HG02938 (cell line): Measurements from ENCODE around the gene CNRIP1.

ENCODE experiments used
- ATAC-seq: cut with Tn5 transposase; IDR thresholded peaks from one replicate; pipeline ENCODE4 v1.9.1; 2021; ENCODE audit warnings: mild to moderate bottlenecking, moderate library complexity; ENCODE audit not compliant: unreplicated experiment

Gene CNRIP1

DNA sequence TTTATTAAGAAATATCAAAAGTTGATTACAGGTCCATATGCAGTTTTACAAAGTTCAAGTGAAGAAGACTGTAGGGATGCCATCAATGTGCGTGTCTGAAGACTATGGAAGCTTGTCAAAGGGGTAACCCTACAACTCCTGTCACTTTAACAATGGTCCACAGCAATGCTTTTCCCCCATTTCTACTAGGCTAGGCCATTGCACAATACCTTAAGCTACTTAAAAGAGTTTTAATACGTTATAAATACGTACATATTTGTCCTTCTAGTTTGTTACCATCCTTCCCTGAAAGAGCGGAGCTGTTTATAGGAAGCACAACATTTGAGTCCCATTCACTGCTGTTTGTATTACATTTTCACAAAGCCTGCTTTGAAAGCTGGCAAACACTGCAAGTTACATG is 26.7 kb downstream of the CNRIP1 start:
- ATAC-seq = no peak

DNA sequence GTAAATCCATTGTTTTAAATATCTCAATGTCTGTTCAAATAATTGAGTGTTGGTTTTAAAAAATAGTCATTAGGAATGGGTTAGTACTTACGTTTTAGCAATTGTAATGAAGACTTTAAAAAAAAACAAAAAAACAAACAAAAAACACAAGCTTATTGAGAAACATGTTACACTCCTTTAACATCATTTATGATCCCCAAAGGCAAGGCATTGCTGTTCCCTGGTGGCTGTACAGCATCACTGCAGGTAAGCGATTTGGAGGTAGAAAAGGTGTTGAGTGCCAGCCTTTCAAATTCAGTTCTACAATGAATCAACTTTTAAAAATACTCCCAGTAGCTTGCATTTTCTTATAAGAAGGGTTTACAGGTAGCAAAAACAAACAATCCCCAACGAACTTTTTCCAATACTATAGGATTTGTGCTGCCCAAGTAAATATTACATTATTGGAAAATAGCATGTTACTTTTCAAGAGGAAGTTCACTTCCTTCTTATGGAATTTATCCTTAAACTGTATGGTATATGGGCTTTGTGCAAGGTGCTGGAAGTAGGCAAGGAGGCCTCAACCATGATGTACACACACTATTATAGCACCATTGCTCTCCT is 27.5 kb downstream of the CNRIP1 start:
- no peak for ATAC-seq

DNA sequence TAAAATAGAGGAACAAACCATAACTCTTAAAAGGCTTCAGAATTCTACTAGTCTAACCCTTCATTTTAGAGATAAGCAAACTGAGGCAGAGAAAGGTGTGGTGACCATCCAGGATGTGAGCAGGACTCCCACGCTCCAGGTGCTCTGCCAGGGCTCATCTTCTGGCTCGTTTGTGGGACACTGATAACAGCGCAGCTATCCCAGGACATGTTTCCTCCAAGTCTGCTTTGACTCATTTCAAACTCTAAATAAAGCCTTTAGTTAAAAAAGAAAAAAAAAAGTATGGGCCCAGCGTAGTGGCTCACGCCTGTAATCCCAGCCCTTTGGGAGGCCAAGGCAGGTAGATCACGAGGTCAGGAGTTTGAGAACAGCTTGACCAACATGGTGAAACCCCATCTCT is 28.4 kb downstream of the CNRIP1 start:
- ATAC-seq = no peak

DNA sequence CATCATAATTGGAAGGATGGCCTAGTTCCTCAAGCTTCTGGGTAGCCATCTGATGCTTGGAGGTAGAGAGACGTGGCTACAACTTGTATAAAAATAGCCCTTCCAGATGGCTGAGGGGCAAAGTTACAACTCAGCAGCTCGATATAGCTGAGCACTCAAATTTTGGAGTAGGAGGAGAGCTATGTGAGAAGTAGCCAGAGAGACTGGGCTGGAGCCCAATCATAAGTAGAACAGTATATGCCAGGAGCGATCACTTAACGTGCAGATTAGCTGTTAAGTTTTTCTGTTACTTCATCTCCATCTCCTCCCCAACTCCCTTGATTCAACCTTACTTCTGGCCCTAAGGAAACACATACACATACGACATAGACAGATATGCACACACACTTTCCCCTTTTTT is 28.8 kb downstream of the CNRIP1 start:
- ATAC-seq = no peak

DNA sequence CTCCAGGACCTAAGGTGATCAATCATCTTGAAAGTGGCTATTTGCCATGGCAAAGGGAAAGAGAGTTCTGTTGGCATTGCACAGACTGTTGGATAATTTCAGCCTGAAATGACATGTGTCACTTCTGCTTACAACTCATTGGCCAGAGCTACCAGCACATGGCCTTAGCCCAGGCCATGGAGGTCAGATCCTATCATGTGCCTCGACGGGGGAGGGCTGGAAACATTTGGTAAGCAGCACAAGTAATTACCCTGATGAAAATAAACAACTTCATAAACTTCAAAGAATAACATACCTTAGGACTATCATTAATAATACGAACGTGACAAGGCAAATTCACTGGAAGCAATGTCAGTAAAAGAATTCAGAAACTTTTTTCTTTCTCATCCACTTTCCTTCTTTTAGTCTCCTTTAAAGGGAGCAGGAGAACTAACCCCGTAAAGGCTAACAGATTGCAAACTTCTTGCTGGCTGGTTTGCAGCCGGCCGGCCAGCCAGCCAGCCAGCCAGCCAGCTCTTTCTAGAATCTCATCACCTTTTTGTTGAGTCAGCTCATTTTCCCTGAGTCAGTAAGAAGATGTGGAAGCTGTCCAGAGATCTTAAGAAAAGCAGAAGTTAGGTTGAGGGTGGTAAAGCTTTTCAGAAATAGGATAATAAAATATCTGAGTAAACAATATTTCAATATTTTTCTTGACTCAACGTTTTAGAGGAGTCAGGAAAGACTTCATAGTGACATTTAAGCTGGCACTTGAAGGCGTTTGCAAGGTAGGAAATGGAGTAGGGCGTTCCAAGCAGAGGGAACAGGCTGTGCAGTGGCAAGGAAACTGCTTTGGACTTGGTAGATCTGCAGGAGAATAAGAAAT is 31.9 kb downstream of the CNRIP1 start:
- ATAC-seq = no peak

DNA sequence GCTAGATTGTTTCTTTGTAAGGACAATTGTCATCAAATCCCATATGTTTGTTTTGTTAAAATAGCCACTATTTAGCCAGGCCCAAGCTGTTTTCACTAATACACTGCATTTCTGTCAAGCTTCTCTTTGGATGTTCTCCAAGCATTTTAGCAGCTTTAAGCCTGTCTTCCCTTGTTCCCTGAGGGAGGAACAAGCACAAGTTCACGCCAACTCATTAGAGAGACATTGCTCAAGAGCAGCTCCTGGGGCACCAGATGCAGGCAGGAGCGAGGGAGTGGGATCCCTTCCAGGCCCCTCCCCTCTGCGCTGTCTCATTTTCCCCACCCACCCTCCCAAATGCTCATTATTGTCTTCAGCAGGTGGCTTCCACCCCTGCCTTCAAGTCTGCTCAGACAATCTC is 34.9 kb downstream of the CNRIP1 start:
- no peak for ATAC-seq

DNA sequence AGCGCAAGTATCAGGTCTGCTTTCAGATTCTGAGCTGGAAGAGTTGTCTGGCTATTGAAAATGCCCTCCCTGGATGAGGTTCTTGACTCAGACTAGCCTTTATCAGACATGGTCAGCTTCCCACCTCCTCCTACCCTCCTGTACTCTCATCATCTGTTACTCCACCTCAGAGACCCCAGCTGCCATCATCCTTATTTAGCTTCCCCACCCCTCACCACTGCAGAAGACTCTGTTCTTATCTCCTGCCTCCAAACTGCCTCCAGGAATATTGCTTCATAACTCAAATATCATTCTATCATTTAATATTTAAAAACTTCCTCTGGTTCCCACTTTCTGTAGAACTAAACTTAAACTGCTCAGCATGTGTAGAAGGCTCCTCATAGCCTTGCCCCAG is 36.3 kb downstream of the CNRIP1 start:
- ATAC-seq = no peak

DNA sequence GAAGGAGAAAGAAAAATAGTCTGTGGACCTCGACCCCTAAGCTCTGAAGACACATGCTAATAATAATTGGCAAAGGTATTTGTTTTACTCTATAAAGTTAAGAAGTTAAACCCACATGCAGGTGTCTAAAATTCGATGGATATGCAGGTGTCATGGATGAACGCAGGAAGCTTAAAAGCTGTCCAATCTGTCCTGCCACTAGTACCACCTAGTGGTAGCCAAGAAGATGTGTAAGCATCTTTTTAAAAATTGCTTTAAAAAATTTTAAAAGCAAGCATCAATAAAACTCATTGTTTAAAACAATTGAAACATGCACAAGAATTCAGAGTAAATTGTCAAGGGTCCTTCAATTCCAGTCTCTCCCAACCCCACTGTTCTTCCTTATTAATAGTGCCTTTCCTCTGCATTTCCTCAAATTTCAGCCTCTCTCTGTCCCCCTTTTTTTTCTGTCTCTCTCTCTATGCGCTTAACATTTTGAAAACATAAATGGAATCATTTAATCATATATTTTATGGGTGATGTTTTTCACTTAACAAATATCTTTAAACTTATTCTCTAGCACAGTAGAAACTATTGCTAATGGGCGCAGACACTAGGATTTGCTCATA is 36.8 kb downstream of the CNRIP1 start:
- peak; percentile 51 for ATAC-seq

DNA sequence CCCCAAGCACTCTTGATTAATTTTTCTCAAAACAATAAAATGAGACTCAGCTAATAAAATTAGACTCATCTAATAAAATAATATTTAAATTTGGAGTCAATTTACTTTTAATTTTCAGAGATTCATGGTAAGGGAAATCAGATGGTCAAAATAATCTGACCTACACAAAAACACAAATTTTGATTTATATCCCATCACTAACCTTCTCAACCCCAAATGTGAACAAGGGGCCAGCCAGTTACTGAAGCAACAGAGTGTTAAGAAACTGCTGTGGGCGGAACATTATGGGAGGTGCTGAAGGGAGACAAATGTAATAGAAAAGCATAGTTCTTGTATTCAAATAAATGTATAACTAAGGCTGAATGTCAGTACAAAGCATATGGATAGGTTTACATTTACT is 39.0 kb downstream of the CNRIP1 start:
- no peak for ATAC-seq

DNA sequence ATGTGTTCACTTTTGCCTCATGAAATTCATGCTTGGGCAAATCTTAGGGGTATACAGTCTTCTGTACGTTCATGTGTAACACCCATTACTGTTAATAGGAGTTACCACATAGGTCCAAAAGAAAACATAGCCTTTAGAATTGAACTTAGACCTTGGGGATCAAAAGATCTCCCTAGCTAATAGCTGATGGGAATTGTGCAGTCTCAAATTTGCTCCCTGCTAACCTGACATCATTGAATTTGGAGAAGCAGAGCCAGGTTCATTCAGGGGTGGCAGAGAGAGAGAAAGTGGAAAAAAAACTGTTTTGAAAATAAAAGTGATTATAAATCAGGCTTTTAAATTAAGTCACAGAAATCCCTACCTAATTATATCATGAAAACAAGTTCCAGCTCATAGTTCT is 39.4 kb downstream of the CNRIP1 start:
- no peak for ATAC-seq

DNA sequence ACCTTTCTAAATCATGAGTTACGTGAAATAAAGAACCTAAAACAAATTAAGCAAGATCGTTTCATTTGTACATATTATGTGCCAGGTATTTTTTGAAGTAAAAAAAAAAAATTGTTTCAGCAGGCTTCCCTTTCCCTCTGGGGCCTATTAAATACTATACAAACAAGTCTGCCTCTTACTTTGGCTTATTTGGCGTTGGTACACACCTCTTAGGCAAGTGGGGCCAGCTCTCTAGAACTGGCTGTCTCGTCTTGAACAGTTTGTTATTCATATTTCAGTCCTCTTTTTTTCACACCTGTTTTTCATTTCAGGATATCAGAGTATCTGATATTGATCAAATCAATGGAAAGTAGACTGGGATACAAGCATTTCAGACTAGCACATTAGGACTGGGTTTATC is 40.1 kb downstream of the CNRIP1 start:
- ATAC-seq = no peak

DNA sequence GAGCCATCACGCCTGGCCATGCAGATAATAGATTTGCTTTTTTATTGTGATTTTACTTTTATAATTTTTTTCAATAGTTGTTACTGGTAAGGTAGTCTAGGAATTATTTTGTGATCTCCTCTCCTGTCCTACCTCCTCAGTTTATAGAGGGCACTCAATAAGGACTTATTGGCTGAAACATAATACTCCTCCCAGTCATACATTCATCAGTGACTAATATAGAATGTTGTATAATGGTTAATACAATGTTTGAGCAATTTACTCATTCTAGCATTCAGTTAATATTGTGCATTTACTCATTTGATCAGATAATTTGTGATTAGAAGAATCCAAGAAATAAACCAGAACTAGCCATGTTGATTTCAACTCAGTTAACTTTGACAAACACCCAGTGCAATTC is 41.6 kb downstream of the CNRIP1 start:
- ATAC-seq = no peak

DNA sequence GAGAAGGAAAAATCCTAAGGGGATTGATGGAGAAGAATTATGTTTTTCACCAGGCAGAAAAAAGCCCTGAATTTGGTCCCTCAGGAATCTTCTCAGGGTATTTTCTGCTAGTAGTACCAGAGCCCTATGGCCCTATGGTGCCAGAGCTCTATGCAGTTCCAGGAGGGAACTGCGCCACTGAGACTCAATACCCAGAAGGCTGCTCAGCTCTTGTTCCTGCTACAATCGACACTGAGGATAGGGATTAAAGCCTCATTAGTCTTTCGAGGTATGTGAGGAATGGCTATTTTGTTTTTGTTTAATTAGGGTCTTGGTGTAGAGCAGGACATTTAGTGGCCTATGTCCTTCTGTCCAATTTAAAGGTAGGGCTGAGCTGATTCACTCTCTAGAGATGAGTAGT is 45.7 kb downstream of the CNRIP1 start:
- ATAC-seq = no peak

DNA sequence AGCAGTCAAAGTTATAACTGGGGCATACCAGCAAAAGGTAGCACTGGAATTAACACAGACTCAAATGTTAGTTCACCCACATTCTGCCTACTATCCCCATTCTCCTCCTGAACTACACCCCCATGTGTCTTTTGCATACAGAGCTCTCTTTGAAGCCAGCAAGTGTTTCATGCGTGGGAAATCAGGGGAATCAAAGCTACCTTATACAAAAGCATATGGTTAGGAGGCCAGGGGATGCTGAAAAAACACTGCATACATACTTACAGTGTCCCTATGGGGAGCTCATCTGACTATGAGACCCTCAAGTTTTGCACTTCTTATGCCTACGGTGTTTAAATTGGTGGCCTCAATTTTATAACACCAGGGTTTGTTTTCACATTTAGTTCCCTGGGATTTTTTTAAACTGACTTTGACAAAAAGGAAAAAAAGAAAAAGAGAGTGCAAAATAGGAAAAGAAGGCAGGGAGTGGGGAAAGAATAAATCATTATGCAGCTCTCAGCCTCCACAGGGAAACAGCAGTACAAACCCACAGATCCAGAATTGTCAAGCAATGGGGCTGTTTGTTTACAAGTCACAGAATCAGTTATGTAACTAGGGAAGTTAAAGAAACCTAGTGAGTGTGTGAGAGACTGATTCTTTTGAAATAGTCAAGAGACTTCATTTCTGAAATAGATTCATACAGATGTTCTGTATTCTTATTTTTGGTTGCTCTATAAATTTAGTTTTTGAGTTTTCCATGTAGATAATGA is 47.3 kb downstream of the CNRIP1 start:
- no peak for ATAC-seq

DNA sequence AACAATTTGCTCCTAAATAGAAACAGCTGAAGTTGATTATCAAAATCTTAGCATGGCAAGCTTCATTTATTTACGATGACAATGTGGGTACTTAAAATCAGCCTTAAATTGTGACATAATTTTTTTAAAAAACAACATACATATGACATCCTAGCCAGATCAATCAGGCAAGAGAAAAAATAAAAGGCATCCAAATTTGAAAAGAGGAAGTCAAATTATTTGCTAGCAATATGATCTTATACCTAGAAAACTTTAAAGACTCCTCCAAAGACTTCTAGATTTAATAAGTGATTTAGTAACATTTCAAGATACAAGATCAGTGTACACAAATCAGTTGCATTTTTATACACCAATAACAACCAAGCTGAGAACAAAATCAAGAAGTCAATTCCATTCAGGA is 53.1 kb downstream of the CNRIP1 start:
- no peak for ATAC-seq

DNA sequence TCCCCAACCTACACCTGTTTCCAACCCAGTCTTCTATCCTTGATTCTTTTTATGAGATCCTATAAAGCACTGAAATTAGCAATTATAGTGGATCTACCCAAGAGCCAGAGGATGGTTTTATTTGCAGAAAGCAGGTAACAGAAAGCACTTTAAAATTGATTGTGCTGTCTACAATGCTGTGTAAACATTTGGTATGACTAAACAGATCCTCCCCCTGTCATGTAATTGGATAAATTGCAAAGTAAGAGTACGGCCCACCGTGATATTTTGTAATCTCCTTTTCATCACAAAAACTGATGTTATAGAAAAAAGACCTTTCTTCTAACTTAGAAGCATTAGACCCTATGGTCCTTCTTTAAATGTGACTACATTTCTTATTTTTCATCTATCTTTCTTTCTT is 56.1 kb downstream of the CNRIP1 start:
- ATAC-seq = no peak

DNA sequence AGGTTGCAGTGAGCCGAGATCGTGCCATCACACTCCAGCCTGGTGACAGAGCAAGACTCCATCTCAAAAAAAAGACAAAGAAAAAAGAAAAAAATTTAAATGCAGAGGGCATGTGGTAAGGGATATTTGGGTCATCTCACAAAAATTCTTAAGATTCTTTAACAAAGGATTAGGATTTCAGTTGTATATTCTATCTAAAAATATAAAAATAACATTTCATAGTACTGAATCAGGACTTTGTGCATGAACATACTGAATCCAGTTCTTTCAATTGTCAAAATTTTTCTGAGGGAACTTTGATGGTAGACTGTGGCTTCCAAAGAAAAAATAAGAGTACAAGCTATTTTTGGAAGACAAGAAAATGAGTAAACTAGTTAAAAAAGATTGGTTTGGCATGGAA is 60.9 kb downstream of the CNRIP1 start:
- ATAC-seq = no peak

DNA sequence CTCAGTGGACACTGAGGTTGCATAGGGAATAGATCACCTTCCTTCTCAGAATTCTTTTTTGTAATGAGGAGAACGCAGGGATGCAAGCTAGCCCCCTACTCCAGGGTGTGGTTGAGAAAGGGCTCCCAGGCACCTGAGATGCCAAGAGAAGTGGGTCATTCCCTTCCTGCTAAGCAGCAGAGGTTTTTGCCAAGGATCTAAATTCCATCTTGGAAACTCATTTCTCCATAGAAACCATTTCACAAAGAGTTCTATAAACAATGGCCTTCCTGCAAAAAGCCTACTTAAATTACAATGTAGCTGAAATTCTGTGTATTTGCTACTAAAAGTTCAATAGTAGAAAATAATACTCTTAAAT is 63.7 kb downstream of the CNRIP1 start:
- ATAC-seq = no peak

DNA sequence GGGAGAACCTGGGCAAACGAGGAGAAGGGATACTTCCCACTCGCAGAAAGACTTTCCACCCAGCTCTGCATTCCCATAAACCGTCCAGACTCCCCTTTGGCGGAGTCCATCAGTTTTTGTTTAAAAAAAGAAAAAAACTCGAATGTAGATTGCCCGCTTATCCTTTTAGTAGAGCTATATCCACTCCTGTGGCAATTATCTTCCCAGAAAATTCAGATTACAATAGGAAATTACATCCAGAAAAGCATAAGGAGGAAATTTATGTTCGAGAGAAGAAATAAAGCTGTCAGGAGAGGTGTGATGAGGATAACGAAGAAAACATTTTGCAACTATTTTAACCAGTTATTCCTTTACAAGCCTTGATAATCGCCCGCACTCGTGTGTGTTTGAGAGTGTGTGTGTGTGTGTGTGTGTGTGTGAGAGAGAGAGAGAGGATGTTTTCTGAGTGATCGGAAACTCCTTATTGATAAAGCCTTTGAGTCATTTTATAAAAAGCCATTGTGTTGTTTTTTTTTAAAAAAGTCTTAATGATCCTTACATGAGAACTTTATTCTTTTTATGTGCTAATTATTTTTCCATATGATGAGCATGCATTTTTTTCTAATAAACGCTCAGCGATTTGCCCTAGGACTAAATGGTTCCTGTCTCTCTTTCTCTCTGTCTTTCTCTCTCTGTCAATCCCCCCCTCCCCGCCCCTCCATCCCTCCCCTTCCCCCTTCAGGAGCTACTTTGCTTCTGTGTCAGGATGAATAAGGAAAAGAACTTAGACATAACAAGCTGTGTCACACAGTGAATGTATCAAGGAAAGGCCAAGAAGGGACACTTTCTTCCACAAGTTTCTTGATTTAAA is 66.3 kb downstream of the CNRIP1 start:
- ATAC-seq = no peak

DNA sequence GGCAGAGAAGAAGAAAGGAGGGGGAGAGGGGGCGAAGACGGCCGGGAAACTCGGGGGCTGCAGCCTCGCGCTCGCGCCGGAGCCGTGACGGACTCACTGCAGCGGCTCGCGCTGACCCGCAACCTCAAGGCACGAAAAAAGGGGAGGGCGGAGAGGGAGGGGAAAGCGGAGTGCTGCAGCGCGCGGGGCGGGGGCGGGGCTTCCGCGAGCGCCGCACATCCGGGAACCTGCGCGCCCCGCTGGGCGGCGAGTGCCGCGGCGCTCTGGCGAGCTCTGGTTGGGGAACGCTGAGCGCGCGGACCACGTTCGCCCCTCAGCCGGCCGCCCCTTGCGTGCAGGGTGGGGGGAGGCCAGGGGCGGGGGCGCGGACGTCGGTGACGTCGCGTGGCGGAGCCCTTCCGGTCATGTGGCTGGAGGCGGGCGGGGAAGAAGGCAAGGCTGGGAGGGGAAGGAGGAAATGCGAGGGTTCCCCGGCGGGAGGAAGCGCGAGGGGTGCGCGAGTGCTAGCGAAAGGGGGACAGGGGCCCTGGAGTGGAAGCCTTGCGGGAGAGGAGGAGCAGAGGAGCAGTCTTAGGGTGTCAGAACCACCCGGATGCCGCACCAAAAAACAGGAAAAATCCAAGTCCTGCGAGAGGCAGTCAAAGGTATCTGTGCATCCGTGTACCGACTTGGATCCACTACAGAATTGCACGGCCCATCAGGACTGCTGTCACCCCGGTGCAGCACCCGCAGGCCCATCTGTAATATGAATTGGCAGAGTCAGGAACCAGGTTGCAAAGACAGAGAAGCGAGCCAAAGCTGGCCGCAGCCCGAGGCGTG is 67.1 kb downstream of the CNRIP1 start, which contains the start of gene PPP3R1:
Gene PPP3R1 (minus strand): TSS at position 133 of the 819 bp plus-strand sequence. CDS start 405 bp downstream, outside the sequence.
- peak; percentile 67 for ATAC-seq
